ENCODE measurements around the gene CDCA8. TPM values are rescaled to one million over a fixed set of nuclear protein-coding genes. Genes with fewer than 3 reads are reported as not detected.

Gene CDCA8
- total RNA-seq, 6 experiments from 2014 or later, result 20.3 to 44.3 (median 41.3) TPM

GRCh38 chr1:37652976-37653375 is 39.3 kb upstream of the CDCA8 start:
- no peaks in the 10 kb centered on the region for H3K4me1 Mint-ChIP-seq (ENCODE audit: low read depth)
- no peak for TF ChIP-seq CTCF (IDR thresholded peaks at IDR 0.05)
- H3K9me3 Mint-ChIP-seq, result no peaks in the 10 kb centered on the region
- H3K36me3 Mint-ChIP-seq (ENCODE audit: low read depth), result no peaks in the 10 kb centered on the region
- no peak overlapping the region for H3K27ac Mint-ChIP-seq
- no peak for DNase-seq
- no peak overlapping the region for H3K4me3 Mint-ChIP-seq
- H3K27me3 Mint-ChIP-seq (ENCODE audit: insufficient read depth), result peaks cover 32% of the 10 kb centered on the region

- H3K4me3 Mint-ChIP-seq, result no peak overlapping the region
- H3K36me3 Mint-ChIP-seq (ENCODE audit: low read depth), result no peaks in the 10 kb centered on the region
- H3K9me3 Mint-ChIP-seq, result no peaks in the 10 kb centered on the region
- no peak for DNase-seq
- no peaks in the 10 kb centered on the region for H3K4me1 Mint-ChIP-seq (ENCODE audit: low read depth)
- peaks cover 27% of the 10 kb centered on the region for H3K27me3 Mint-ChIP-seq (ENCODE audit: insufficient read depth)
- H3K27ac Mint-ChIP-seq, result no peak overlapping the region
- no peak for TF ChIP-seq CTCF (IDR thresholded peaks at IDR 0.05)
Observed at GRCh38 chr1:37653906-37654305, 38.4 kb upstream of the CDCA8 start.

DNA sequence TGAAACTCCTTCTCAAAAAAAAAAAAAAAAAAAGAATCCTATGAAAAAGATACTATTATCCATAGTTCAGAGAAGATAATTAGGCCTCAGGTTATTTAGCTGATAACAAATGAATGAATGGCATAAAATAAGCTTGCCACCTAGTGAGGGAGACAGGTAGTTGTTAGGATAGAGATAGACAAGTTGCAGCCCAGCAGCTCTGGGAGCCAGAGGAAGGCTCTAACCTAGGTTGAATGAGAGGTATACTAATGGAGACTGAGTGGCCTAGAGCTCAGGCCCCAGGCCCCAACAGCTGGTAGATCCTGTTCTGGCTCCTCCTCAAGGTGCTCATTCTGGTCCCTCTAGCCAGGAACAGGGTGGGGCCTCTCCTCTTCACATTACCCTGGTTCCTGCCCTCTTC is 37.0 kb upstream of the CDCA8 start:
- no peak for TF ChIP-seq CTCF (IDR thresholded peaks at IDR 0.05)
- no peak overlapping the region for H3K4me3 Mint-ChIP-seq

DNA sequence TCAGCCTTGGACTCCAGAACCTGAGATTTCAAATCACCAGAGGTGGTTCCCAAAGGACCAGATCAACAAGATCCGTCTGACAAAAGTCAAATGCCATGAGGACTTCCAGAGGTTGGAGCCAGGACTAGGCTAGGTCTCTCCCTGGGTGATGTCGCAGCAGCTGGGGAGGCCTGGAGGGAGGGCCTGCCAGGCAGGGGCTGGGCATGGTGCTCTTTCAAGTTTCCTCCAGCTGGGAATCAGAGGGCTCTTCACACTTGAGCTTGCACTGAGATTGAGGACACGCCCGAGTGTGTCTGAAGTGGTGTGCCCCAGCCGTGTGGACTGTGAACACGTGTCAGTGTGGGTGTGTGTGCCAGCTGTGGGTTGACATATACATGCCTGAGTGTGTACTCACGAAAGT is 36.3 kb upstream of the CDCA8 start:
- peaks cover 25% of the 10 kb centered on the region for H3K27me3 Mint-ChIP-seq (ENCODE audit: insufficient read depth)
- no peaks in the 10 kb centered on the region for H3K4me1 Mint-ChIP-seq (ENCODE audit: low read depth)
- TF ChIP-seq CTCF (IDR thresholded peaks at IDR 0.05), result no peak
- no peaks in the 10 kb centered on the region for H3K9me3 Mint-ChIP-seq
- no peak overlapping the region for H3K27ac Mint-ChIP-seq
- no peak overlapping the region for H3K4me3 Mint-ChIP-seq
- DNase-seq, result no peak
- H3K36me3 Mint-ChIP-seq (ENCODE audit: low read depth), result no peaks in the 10 kb centered on the region

More for the DNA sequence above, 37.0 kb upstream of the CDCA8 start:
- no peaks in the 10 kb centered on the region for H3K9me3 Mint-ChIP-seq
- no peak for DNase-seq
- H3K27me3 Mint-ChIP-seq (ENCODE audit: insufficient read depth), result peaks cover 25% of the 10 kb centered on the region
- H3K4me1 Mint-ChIP-seq (ENCODE audit: low read depth), result no peaks in the 10 kb centered on the region
- H3K27ac Mint-ChIP-seq, result no peak overlapping the region
- no peaks in the 10 kb centered on the region for H3K36me3 Mint-ChIP-seq (ENCODE audit: low read depth)

- Mint-ChIP-seq H3K4me3 (no peak overlapping the region), H3K27me3 (ENCODE audit: insufficient read depth) (peaks cover 24% of the 10 kb centered on the region), H3K9me3 (no peaks in the 10 kb centered on the region), H3K36me3 (ENCODE audit: low read depth) (no peaks in the 10 kb centered on the region), H3K4me1 (ENCODE audit: low read depth) (no peaks in the 10 kb centered on the region), H3K27ac (no peak overlapping the region)
- TF ChIP-seq CTCF (IDR thresholded peaks at IDR 0.05), result no peak
- DNase-seq, result no peak
Observed at GRCh38 chr1:37656881-37657280, 35.4 kb upstream of the CDCA8 start.
